ENCODE data around the gene MBD3L1. TPM values are rescaled to one million over a fixed set of nuclear protein-coding genes. Genes with fewer than 3 reads are reported as not detected.

The MBD3L1 gene
- total RNA-seq, 1 donor from 2014 or later, result not detected

- Histone ChIP-seq H3K9me3 (ENCODE audit: insufficient read depth, low read depth, low read length) (peaks cover 62% of the 10 kb centered on the region), H3K27me3 (ENCODE audit: insufficient read depth, low read length) (no peaks in the 10 kb centered on the region), H4K20me1 (ENCODE audit: insufficient read depth, low read length) (no peaks in the 10 kb centered on the region), H3K4me2 (ENCODE audit: low read length) (no peak overlapping the region), H3K27ac (ENCODE audit: low read depth, low read length) (no peak overlapping the region), H3K9ac (ENCODE audit: low read length) (no peak overlapping the region), H3K79me2 (ENCODE audit: insufficient read depth, low read length) (no peaks in the 10 kb centered on the region), H2AFZ (ENCODE audit: low read depth, low read length) (no peak overlapping the region), H3K4me1 (ENCODE audit: insufficient read depth, low read length) (no peaks in the 10 kb centered on the region), H3K36me3 (ENCODE audit: insufficient read depth, low read length) (peaks cover 49% of the 10 kb centered on the region), H3K4me3 (ENCODE audit: insufficient read depth, low read depth, low read length) (no peak overlapping the region)
- Mint-ChIP-seq H3K27me3 (ENCODE audit: low read depth, unreplicated experiment) (no peaks in the 10 kb centered on the region), H3K4me1 (ENCODE audit: low read depth, unreplicated experiment) (no peaks in the 10 kb centered on the region), H3K9me3 (ENCODE audit: unreplicated experiment) (peaks cover 28% of the 10 kb centered on the region), H3K27ac (ENCODE audit: unreplicated experiment) (no peak overlapping the region), H3K36me3 (ENCODE audit: low read depth, unreplicated experiment) (no peaks in the 10 kb centered on the region), H3K4me3 (ENCODE audit: unreplicated experiment) (no peak overlapping the region)
- TF ChIP-seq CTCF (IDR thresholded peaks at IDR 0.05; ENCODE audit: insufficient read depth, low read depth, low read length) (no peak), EZH2 (IDR thresholded peaks at IDR 0.05; ENCODE audit: insufficient read depth, low read length) (no peak)
- DNase-seq (ENCODE audit: low read depth) (peak; percentile 16), FAIRE-seq (no peak)
Measured at GRCh38 chr19:8811315-8812172, 20.6 kb upstream of the MBD3L1 start.

GRCh38 chr19:8814176-8814575, 18.0 kb upstream of the MBD3L1 start:
- H3K9me3 ChIP-seq (ENCODE audit: insufficient read depth, low read depth, low read length), result peaks cover 55% of the 10 kb centered on the region
- TF ChIP-seq CTCF (IDR thresholded peaks at IDR 0.05; ENCODE audit: insufficient read depth, low read depth, low read length), result no peak
- no peak for TF ChIP-seq EZH2 (IDR thresholded peaks at IDR 0.05; ENCODE audit: insufficient read depth, low read length)
- DNase-seq (ENCODE audit: low read depth), result no peak
- no peaks in the 10 kb centered on the region for H4K20me1 ChIP-seq (ENCODE audit: insufficient read depth, low read length)
- no peaks in the 10 kb centered on the region for H3K27me3 Mint-ChIP-seq (ENCODE audit: low read depth, unreplicated experiment)
- H3K36me3 ChIP-seq (ENCODE audit: insufficient read depth, low read length), result peaks cover 46% of the 10 kb centered on the region
- no peaks in the 10 kb centered on the region for H3K36me3 Mint-ChIP-seq (ENCODE audit: low read depth, unreplicated experiment)
- H3K79me2 ChIP-seq (ENCODE audit: insufficient read depth, low read length), result no peaks in the 10 kb centered on the region
- no peak overlapping the region for H3K9ac ChIP-seq (ENCODE audit: low read length)
- no peaks in the 10 kb centered on the region for H3K27me3 ChIP-seq (ENCODE audit: insufficient read depth, low read length)
- H3K4me1 ChIP-seq (ENCODE audit: insufficient read depth, low read length), result no peaks in the 10 kb centered on the region
- H3K27ac Mint-ChIP-seq (ENCODE audit: unreplicated experiment), result no peak overlapping the region
- no peak overlapping the region for H3K4me2 ChIP-seq (ENCODE audit: low read length)
- no peak overlapping the region for H3K4me3 Mint-ChIP-seq (ENCODE audit: unreplicated experiment)
- peaks cover 15% of the 10 kb centered on the region for H3K9me3 Mint-ChIP-seq (ENCODE audit: unreplicated experiment)
- H3K4me3 ChIP-seq (ENCODE audit: insufficient read depth, low read depth, low read length), result no peak overlapping the region
- H3K27ac ChIP-seq (ENCODE audit: low read depth, low read length), result no peak overlapping the region
- no peak for FAIRE-seq
- no peak overlapping the region for H2AFZ ChIP-seq (ENCODE audit: low read depth, low read length)
- no peaks in the 10 kb centered on the region for H3K4me1 Mint-ChIP-seq (ENCODE audit: low read depth, unreplicated experiment)

- no peak overlapping the region for H3K9ac ChIP-seq (ENCODE audit: low read length)
- no peak overlapping the region for H3K4me2 ChIP-seq (ENCODE audit: low read length)
- no peak overlapping the region for H3K27ac Mint-ChIP-seq (ENCODE audit: unreplicated experiment)
- H3K4me1 Mint-ChIP-seq (ENCODE audit: low read depth, unreplicated experiment), result no peaks in the 10 kb centered on the region
- FAIRE-seq (no peak), DNase-seq (ENCODE audit: low read depth) (no peak)
- peaks cover 19% of the 10 kb centered on the region for H3K9me3 Mint-ChIP-seq (ENCODE audit: unreplicated experiment)
- H3K36me3 ChIP-seq (ENCODE audit: insufficient read depth, low read length), result peaks cover 49% of the 10 kb centered on the region
- TF ChIP-seq CTCF (IDR thresholded peaks at IDR 0.05; ENCODE audit: insufficient read depth, low read depth, low read length) (no peak), EZH2 (IDR thresholded peaks at IDR 0.05; ENCODE audit: insufficient read depth, low read length) (no peak)
- H3K27ac ChIP-seq (ENCODE audit: low read depth, low read length), result no peak overlapping the region
- H3K27me3 Mint-ChIP-seq (ENCODE audit: low read depth, unreplicated experiment), result no peaks in the 10 kb centered on the region
- no peak overlapping the region for H3K4me3 Mint-ChIP-seq (ENCODE audit: unreplicated experiment)
- H2AFZ ChIP-seq (ENCODE audit: low read depth, low read length), result no peak overlapping the region
- no peak overlapping the region for H3K4me3 ChIP-seq (ENCODE audit: insufficient read depth, low read depth, low read length)
- H3K79me2 ChIP-seq (ENCODE audit: insufficient read depth, low read length), result no peaks in the 10 kb centered on the region
- H4K20me1 ChIP-seq (ENCODE audit: insufficient read depth, low read length), result no peaks in the 10 kb centered on the region
- no peaks in the 10 kb centered on the region for H3K27me3 ChIP-seq (ENCODE audit: insufficient read depth, low read length)
- H3K9me3 ChIP-seq (ENCODE audit: insufficient read depth, low read depth, low read length), result peaks cover 48% of the 10 kb centered on the region
- H3K4me1 ChIP-seq (ENCODE audit: insufficient read depth, low read length), result no peaks in the 10 kb centered on the region
- H3K36me3 Mint-ChIP-seq (ENCODE audit: low read depth, unreplicated experiment), result no peaks in the 10 kb centered on the region
Measured at GRCh38 chr19:8815780-8816179, 16.4 kb upstream of the MBD3L1 start.

Data from astrocyte (in vitro differentiated cells and primary cell).